Testis (tissue), 3 donors: ENCODE data around the gene UBXN10. TPM values are rescaled to one million over a fixed set of nuclear protein-coding genes. Genes with fewer than 3 reads are reported as not detected.

Experiments
- DNase-seq: peaks from one replicate; pipeline ENCODE4 v3.0.0-alpha.2; 2019
- H3K27ac ChIP-seq, 2 donors: fragments of 200-600 bp; sonication (generic); one replicate each; pipeline ENCODE4 v1.5.1; 2019
- H3K27me3 ChIP-seq: fragments of 200-600 bp; sonication (generic); one replicate; pipeline ENCODE4 v1.5.1; 2019
- H3K36me3 ChIP-seq: fragments of 200-600 bp; sonication (generic); one replicate; pipeline ENCODE4 v1.5.1; 2017; ENCODE audit warnings: low read depth; ENCODE audit errors: missing control alignments
- H3K4me1 ChIP-seq: fragments of 200-600 bp; sonication (generic); one replicate; pipeline ENCODE4 v1.5.1; 2019
- H3K4me3 ChIP-seq, 2 donors: fragments of 200-600 bp; sonication (generic); one replicate each; pipeline ENCODE4 v1.5.1; 2017 to 2019
- H3K9me3 ChIP-seq: fragments of 200-600 bp; sonication (generic); one replicate; pipeline ENCODE4 v1.5.1; 2017
- CTCF ChIP-seq, 3 experiments: fragments of 450-650 bp in 2 of 3; fragments of 200-600 bp in 1 of 3; sonication (generic) in 1 of 3; IDR thresholded peaks; one replicate each; pipeline ENCODE4 v1.5.1; 2016 to 2019; ENCODE audit warnings: antibody characterized with exemption in 3 of 3, mild to moderate bottlenecking in 2 of 3, moderate library complexity in 1 of 3
- POLR2A ChIP-seq: fragments of 450-650 bp; IDR thresholded peaks from one replicate; pipeline ENCODE4 v1.6.1; 2017; ENCODE audit warnings: antibody characterized with exemption, mild to moderate bottlenecking, moderate library complexity
- WGBS, 2 donors: methylation state at CpG; one replicate each; pipeline ENCODE4 v1.1.5; 2018; 5-methylcytosine and 5-hydroxymethylcytosine counted together
- intact Hi-C: fragments of 100-400 bp; cut with DNase I; formaldehyde crosslinking; loops from one replicate; pipeline ENCODE4 v1.15.1; 2023; ENCODE audit warnings: low total_unique reads
- polyA plus RNA-seq: library from polyadenylated mRNA; stranded (reverse); fragments of 350-450 nt; fragmentation: Illumina TruSeq; extraction: RNeasy Lipid Tissue Mini Kit (QIAGEN cat#74804); gene quantifications from one replicate; pipeline ENCODE4 v1.2.3, GENCODE V29; 2014; ENCODE audit warnings: low read depth, low replicate concordance; ENCODE audit not compliant: insufficient read depth
- total RNA-seq, 2 donors: library from RNA; depleted of rRNA; stranded (reverse); fragments of >200 nt; gene quantifications; one replicate each; pipeline ENCODE4 v1.2.3, GENCODE V29; 2016

UBXN10 gene
- total and polyA plus RNA-seq, 3 donors from 2014 or later: 18.2 to 43.7 (median 23.7) TPM

GRCh38 chr1:20147846-20148570 is 37.9 kb upstream of the UBXN10 start:
- Histone ChIP-seq H3K9me3 (no peaks in the 10 kb centered on the region), H3K27ac (no peak overlapping the region), H3K4me1 (peaks cover 18% of the 10 kb centered on the region), H3K4me3 (no peak overlapping the region), H3K36me3 (no peaks in the 10 kb centered on the region), H3K27me3 (no peaks in the 10 kb centered on the region)
- TF ChIP-seq CTCF (IDR thresholded peaks at IDR 0.05): no peak
- no peak for TF ChIP-seq POLR2A
- WGBS, 2 donors: 80 to 85% methylated on average over 13 of the region's 13 CpGs
- DNase-seq: no peak
- intact Hi-C loops: loop anchor here (10.0 kb wide), 1 partner anchor 233 kb away; no protein-coding TSS in a partner anchor

GRCh38 chr1:20148571-20149500 is 37.1 kb upstream of the UBXN10 start:
- Histone ChIP-seq H3K4me3 (no peak overlapping the region), H3K36me3 (no peaks in the 10 kb centered on the region), H3K9me3 (no peaks in the 10 kb centered on the region), H3K4me1 (peaks cover 17% of the 10 kb centered on the region), H3K27ac (no peak overlapping the region), H3K27me3 (no peaks in the 10 kb centered on the region)
- TF ChIP-seq POLR2A (no peak), CTCF (IDR thresholded peaks at IDR 0.05) (no peak)
- WGBS, 2 donors: 88 to 93% methylated on average over 9 to 13 of the region's 13 CpGs
- intact Hi-C loops: loop anchor here (10.0 kb wide), 1 partner anchor 234 kb away; no protein-coding TSS in a partner anchor
- DNase-seq: no peak

- TF ChIP-seq POLR2A: no peak
- no peak for TF ChIP-seq CTCF (IDR thresholded peaks at IDR 0.05)
- Histone ChIP-seq H3K4me1 (peaks cover 18% of the 10 kb centered on the region), H3K27me3 (no peaks in the 10 kb centered on the region), H3K4me3 (no peak overlapping the region), H3K27ac (no peak overlapping the region), H3K36me3 (no peaks in the 10 kb centered on the region), H3K9me3 (no peaks in the 10 kb centered on the region)
- 86 to 90% methylated on average over 14 to 27 of the region's 27 CpGs for WGBS, 2 donors
- intact Hi-C loops: loop anchor here (10.0 kb wide), 1 partner anchor 235 kb away; no protein-coding TSS in a partner anchor
- DNase-seq: no peak
These were observed 36.1 kb upstream of the UBXN10 start for GRCh38 chr1:20149601-20150325.

GRCh38 chr1:20150326-20150705 is 35.6 kb upstream of the UBXN10 start:
- no peaks in the 10 kb centered on the region for H3K36me3 ChIP-seq
- H3K4me1 ChIP-seq: peaks cover 18% of the 10 kb centered on the region
- TF ChIP-seq POLR2A (no peak), CTCF (IDR thresholded peaks at IDR 0.05) (no peak)
- no peaks in the 10 kb centered on the region for H3K27me3 ChIP-seq
- H3K9me3 ChIP-seq: no peaks in the 10 kb centered on the region
- no peak overlapping the region for H3K4me3 ChIP-seq
- H3K27ac ChIP-seq: no peak overlapping the region
- 91 to 93% methylated on average over 7 to 8 of the region's 8 CpGs for WGBS, 2 donors
- intact Hi-C loops: no loop called here
- DNase-seq: no peak
